ENCODE measurements around the gene HOXB9.

Gene HOXB9

GRCh38 chr17:48615963-48616716, 10.0 kb downstream of the HOXB9 start:
- TF ChIP-seq POLR2AphosphoS5 (IDR thresholded peaks at IDR 0.05; ENCODE audit: low read depth) (no peak), SPI1 (IDR thresholded peaks at IDR 0.05; ENCODE audit: borderline replicate concordance, low read depth) (no peak), REST (IDR thresholded peaks at IDR 0.05; ENCODE audit: insufficient replicate concordance, low read depth) (no peak), CTCF (IDR thresholded peaks at IDR 0.05; ENCODE audit: insufficient read depth, low read length) (no peak), GABPA (IDR thresholded peaks at IDR 0.05; ENCODE audit: low read depth) (no peak)
- Histone ChIP-seq H3K27ac (replicated peaks) (no peak overlapping the region), H3K27me3 (ENCODE audit: insufficient read depth, poor library complexity, severe bottlenecking) (peaks cover 86% of the 10 kb centered on the region), H3K4me3 (replicated peaks; ENCODE audit: insufficient read depth, low read length) (no peak overlapping the region)
- DNase-seq (ENCODE audit: low read depth in 1 of 2, low spot score in 1 of 2) = no peak

GRCh38 chr17:48615047-48615962, 10.9 kb downstream of the HOXB9 start, which contains the start of gene HOXB8:
HOXB8 (minus strand) TSS chr17:48615292; CDS start chr17:48614704, 588 bp downstream.
- no peak for TF ChIP-seq CTCF (IDR thresholded peaks at IDR 0.05; ENCODE audit: insufficient read depth, low read length)
- TF ChIP-seq POLR2AphosphoS5 (IDR thresholded peaks at IDR 0.05; ENCODE audit: low read depth) = no peak
- no peak for TF ChIP-seq REST (IDR thresholded peaks at IDR 0.05; ENCODE audit: insufficient replicate concordance, low read depth)
- no peak for TF ChIP-seq GABPA (IDR thresholded peaks at IDR 0.05; ENCODE audit: low read depth)
- TF ChIP-seq SPI1 (IDR thresholded peaks at IDR 0.05; ENCODE audit: borderline replicate concordance, low read depth) = no peak
- H3K27ac ChIP-seq (replicated peaks) = no peak within 1 kb of the TSS
- no peak for DNase-seq (ENCODE audit: low read depth in 1 of 2, low spot score in 1 of 2)
- H3K27me3 ChIP-seq (ENCODE audit: insufficient read depth, poor library complexity, severe bottlenecking) = peaks cover 86% of the 10 kb centered on the region
- H3K4me3 ChIP-seq (replicated peaks; ENCODE audit: insufficient read depth, low read length) = no peak within 1 kb of the TSS

GRCh38 chr17:48613862-48614694, 12.1 kb downstream of the HOXB9 start:
- Histone ChIP-seq H3K27ac (replicated peaks) (no peak overlapping the region), H3K27me3 (ENCODE audit: insufficient read depth, poor library complexity, severe bottlenecking) (peaks cover 86% of the 10 kb centered on the region), H3K4me3 (replicated peaks; ENCODE audit: insufficient read depth, low read length) (no peak overlapping the region)
- DNase-seq (ENCODE audit: low read depth in 1 of 2, low spot score in 1 of 2) = no peak
- TF ChIP-seq REST (IDR thresholded peaks at IDR 0.05; ENCODE audit: insufficient replicate concordance, low read depth) (no peak), SPI1 (IDR thresholded peaks at IDR 0.05; ENCODE audit: borderline replicate concordance, low read depth) (no peak), POLR2AphosphoS5 (IDR thresholded peaks at IDR 0.05; ENCODE audit: low read depth) (no peak), CTCF (IDR thresholded peaks at IDR 0.05; ENCODE audit: insufficient read depth, low read length) (no peak), GABPA (IDR thresholded peaks at IDR 0.05; ENCODE audit: low read depth) (no peak)
